Fibroblast of the aortic adventitia (primary cell): Measurements from ENCODE around the gene RRP15. TPM values are rescaled to one million over a fixed set of nuclear protein-coding genes. Genes with fewer than 3 reads are reported as not detected.

Experiments used
- DNase-seq: peaks from one replicate; pipeline ENCODE4 v3.0.0-alpha.2; 2010; ENCODE audit warnings: low read depth
- H3K4me3 ChIP-seq: 2 replicates; pipeline ENCODE4 v1.5.1; 2011; ENCODE audit warnings: low read depth, mild to moderate bottlenecking, control low read depth, low read length, moderate library complexity
- CTCF ChIP-seq: IDR thresholded peaks from 2 replicates; pipeline ENCODE4 v1.5.1; 2011; ENCODE audit warnings: mild to moderate bottlenecking, low read length, control low read depth, inconsistent platforms; ENCODE audit not compliant: insufficient read depth
- total RNA-seq: library from RNA; depleted of rRNA; stranded (reverse); fragments of >200 nt; gene quantifications from 2 replicates; pipeline ENCODE4 v1.2.3, GENCODE V29; 2012; ENCODE audit warnings: low replicate concordance

Gene RRP15
- total RNA-seq, 1 donor: 10.0 TPM

GRCh38 chr1:218330043-218330623, 45.0 kb downstream of the RRP15 start:
- no peak overlapping the region for H3K4me3 ChIP-seq
- peak; percentile 47 for TF ChIP-seq CTCF
- peak; percentile 79 for DNase-seq

GRCh38 chr1:218332416-218332815, 47.3 kb downstream of the RRP15 start:
- no peak for TF ChIP-seq CTCF
- H3K4me3 ChIP-seq: no peak overlapping the region
- DNase-seq: no peak

GRCh38 chr1:218336328-218336727, 51.2 kb downstream of the RRP15 start:
- no peak overlapping the region for H3K4me3 ChIP-seq
- no peak for DNase-seq
- TF ChIP-seq CTCF: no peak

- peak; percentile 73 for TF ChIP-seq CTCF
- peak; percentile 74 for DNase-seq
- H3K4me3 ChIP-seq: no peak overlapping the region
Measured at GRCh38 chr1:218339267-218339831, 54.3 kb downstream of the RRP15 start.

GRCh38 chr1:218341325-218341724, 56.2 kb downstream of the RRP15 start:
- no peak for DNase-seq
- no peak for TF ChIP-seq CTCF
- no peak overlapping the region for H3K4me3 ChIP-seq

- TF ChIP-seq CTCF: no peak
- H3K4me3 ChIP-seq: no peak overlapping the region
- no peak for DNase-seq
Measured at GRCh38 chr1:218342091-218342490, 57.0 kb downstream of the RRP15 start.
